ENCODE results near the gene SCD5.

GRCh38 chr4:82645936-82646565, 152.5 kb downstream of the SCD5 start:
- TF ChIP-seq CTCF (IDR thresholded peaks at IDR 0.05) (no peak), EZH2 (IDR thresholded peaks at IDR 0.05; ENCODE audit: borderline replicate concordance, insufficient read depth, low read depth, low read length, poor library complexity, severe bottlenecking) (no peak)

Data from B cell (primary cell).